HG02938 (cell line): Measurements from ENCODE around the gene PPIL1.
"Not testable (repeated sequence)": the region's sequence is repeated elsewhere in the genome, so short reads cannot be mapped to it uniquely, and the experiment has no call there.

ENCODE experiments used
- ATAC-seq: cut with Tn5 transposase; IDR thresholded peaks from one replicate; pipeline ENCODE4 v1.9.1; 2021; ENCODE audit warnings: mild to moderate bottlenecking, moderate library complexity; ENCODE audit not compliant: unreplicated experiment

The PPIL1 gene

GRCh38 chr6:36874443-36875249, at the start of gene PPIL1:
PPIL1 (minus strand) TSS chr6:36874803; CDS start chr6:36874772, 31 bp downstream.
- ATAC-seq, result peak; percentile 70

GRCh38 chr6:36924131-36924530, 49.5 kb upstream of the PPIL1 start:
- ATAC-seq, result no peak

- no peak for ATAC-seq
These were observed 45.9 kb upstream of the PPIL1 start for GRCh38 chr6:36920546-36920945.

DNA sequence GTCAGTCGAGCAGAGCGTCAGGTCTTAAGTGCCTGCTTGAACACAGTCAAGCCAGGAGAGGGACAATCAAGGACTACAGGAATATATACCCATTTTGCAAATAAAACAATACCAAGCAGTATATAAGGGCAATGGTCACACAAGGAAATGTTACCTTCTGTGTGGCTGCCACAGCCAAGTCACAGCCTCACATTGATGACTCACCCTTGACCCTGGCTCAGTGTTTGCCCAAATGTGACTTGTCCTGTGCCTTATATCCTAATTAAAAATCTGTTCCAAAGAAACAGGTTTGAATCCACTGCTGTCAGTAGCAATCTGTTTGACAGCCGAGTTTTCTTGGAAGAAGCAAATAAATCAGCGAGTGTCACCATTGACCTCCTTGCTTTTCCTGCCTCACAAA, 45.4 kb upstream of the PPIL1 start:
- ATAC-seq, result no peak

DNA sequence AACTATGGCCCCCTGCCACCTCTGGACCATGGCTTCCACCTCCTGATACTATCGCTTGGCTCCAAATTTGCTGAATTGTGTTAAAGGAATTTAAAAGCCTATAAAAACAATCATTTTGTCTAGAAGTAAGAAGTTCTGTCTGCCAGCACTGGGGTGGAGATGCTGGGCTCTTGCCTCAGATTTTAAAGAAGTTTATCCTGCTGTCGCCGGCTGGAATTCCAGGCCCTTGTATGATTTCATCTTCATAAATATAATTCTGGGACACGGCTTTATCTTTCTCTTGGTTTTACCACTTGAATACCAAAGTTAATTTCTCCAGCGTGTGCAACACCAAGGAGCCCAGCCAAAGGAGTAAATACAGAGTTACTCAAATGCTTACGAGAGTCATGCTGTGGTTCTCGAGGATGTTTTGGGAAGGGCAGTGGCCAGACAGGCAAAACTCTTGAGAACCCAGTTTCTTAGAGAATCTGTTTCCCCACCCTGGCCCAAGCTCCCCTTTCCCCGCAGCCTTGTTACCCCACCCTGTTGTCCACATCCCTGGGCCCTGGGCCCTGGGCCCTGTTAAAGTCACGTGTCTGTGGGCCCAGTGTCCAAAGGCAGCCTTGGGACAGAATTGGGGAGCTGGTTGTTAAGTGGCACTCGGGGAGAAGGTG, 43.1 kb upstream of the PPIL1 start:
- no peak for ATAC-seq

DNA sequence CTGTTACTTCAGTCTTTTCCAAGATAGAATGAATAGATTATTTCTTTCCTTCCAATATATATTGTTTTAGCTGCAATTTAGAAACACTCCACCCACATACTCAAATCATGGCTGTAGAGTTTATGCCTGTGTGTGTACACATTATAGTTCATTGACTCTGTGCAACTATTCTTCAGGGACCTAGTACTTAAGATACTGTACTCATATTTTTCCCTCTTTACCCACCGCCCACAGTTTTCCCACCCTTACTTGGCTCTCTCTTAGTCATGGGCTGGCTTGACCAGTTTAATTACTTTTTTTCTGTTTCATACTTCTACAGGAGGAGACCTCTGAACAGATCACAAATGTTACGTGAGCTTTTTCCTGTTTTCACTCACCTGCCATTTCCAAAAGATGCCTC, 41.5 kb upstream of the PPIL1 start:
- ATAC-seq, result no peak

- ATAC-seq, result no peak
These were observed 41.0 kb upstream of the PPIL1 start for GRCh38 chr6:36915599-36915998.

DNA sequence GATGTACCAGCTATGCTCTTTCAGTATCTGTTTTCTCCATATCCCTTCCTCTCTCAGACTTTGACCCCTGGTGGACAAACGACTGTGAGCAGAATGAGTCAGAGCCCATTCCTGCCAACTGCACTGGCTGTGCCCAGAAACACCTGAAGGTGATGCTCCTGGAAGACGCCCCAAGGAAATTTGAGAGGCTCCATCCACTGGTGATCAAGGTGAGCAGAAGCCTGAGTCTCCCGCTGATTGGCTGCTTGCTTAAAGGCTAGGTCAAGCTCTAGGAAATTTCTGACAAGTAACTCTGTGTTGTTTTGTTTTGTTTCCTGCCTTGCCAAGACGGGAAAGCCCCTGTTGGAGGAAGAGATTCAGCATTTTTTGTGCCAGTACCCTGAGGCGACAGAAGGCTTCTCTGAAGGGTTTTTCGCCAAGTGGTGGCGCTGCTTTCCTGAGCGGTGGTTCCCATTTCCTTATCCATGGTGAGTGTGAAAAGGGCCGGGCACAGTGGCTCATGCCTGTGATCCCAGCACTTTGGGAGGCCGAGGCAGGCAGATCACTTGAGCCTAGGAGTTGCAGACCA, 39.7 kb upstream of the PPIL1 start:
- no peak for ATAC-seq

- no peak for ATAC-seq
These were observed 38.5 kb upstream of the PPIL1 start for GRCh38 chr6:36913082-36913481.

- peak; percentile 86 for ATAC-seq
These were observed 38.0 kb upstream of the PPIL1 start for GRCh38 chr6:36912586-36912985.

GRCh38 chr6:36912030-36912454, 37.4 kb upstream of the PPIL1 start:
- peak; percentile 18 for ATAC-seq

DNA sequence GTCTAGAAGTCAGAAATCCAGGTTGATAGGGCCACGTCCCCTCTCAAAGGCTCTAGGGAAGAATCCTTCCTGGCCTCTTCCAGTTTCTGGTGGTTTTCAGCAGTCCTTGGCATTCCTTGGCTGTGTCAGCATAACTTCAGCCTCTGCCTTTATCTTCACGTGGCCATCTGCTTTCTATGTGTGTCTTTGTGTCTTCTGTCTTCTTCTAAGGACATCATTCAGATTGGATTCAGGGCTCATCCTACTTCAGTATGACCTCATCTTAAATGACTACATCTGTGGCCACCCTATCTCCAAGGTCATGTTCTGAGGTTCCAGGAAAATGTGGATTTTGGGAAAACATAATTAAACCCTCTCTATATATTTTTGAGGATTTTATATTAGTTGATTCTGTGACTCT, 34.1 kb upstream of the PPIL1 start:
- ATAC-seq, result no peak

- no peak for ATAC-seq
These were observed 33.2 kb upstream of the PPIL1 start for GRCh38 chr6:36907781-36908180.

GRCh38 chr6:36906539-36907325, 32.1 kb upstream of the PPIL1 start:
- ATAC-seq, result no peak

- no peak for ATAC-seq
These were observed 30.3 kb upstream of the PPIL1 start for GRCh38 chr6:36904851-36905393.

GRCh38 chr6:36904114-36904513, 29.5 kb upstream of the PPIL1 start:
- ATAC-seq, result no peak

GRCh38 chr6:36897609-36898008, 23.0 kb upstream of the PPIL1 start:
- ATAC-seq, result no peak

GRCh38 chr6:36893976-36894932, 19.7 kb upstream of the PPIL1 start:
- no peak for ATAC-seq

DNA sequence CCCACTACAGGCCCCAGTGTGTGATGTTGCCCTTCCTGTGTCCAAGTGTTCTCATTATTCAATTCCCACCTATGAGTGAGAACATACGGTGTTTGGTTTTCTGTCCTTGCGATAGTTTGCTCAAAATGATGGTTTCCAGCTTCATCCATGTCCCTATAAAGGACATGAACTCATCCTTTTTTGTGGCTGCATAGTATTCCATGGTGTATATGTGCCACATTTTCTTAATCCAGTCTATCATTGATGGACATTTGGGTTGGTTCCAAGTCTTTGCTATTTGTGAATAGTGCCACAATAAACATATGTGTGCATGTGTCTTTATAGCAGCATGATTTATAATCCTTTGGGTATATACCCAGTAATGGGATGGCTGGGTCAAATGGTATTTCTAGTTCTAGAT, 16.6 kb upstream of the PPIL1 start:
- not testable (repeated sequence) for ATAC-seq

GRCh38 chr6:36890112-36890663, 15.6 kb upstream of the PPIL1 start:
- ATAC-seq, result no peak
